GM12878 (cell line): Measurements from ENCODE around the gene SCRN1. TPM values are rescaled to one million over a fixed set of nuclear protein-coding genes. Genes with fewer than 3 reads are reported as not detected.
A peak's percentile ranks its signal among the peaks of the same experiment; 100 is the strongest.

Experiments used
- ATF7 ChIP-seq: fragments of 450-650 bp; IDR thresholded peaks from 2 replicates; pipeline ENCODE4 v1.6.1; 2016; ENCODE audit warnings: low read depth, mild to moderate bottlenecking
- CREM ChIP-seq: IDR thresholded peaks from 2 replicates; pipeline ENCODE4 v1.6.1; 2014; ENCODE audit warnings: antibody characterized with exemption, low read depth
- GABPA ChIP-seq: IDR thresholded peaks from 2 replicates; pipeline ENCODE4 v1.6.1; 2014; ENCODE audit warnings: antibody characterized with exemption, low read depth, mild to moderate bottlenecking, inconsistent platforms
- HDAC2 ChIP-seq: fragments of 200-600 bp; sonication (generic); IDR thresholded peaks from 2 replicates; pipeline ENCODE4 v1.6.1; 2017
- KDM1A ChIP-seq: fragments of 200-600 bp; sonication (generic); IDR thresholded peaks from 2 replicates; pipeline ENCODE4 v1.6.1; 2016; ENCODE audit warnings: borderline replicate concordance
- NFYB ChIP-seq: IDR thresholded peaks from 2 replicates; pipeline ENCODE4 v1.6.1; 2011; ENCODE audit warnings: low read depth, mild to moderate bottlenecking, low read length, improper control_type of control experiment, moderate library complexity; ENCODE audit not compliant: insufficient read depth
- RUNX3 ChIP-seq: IDR thresholded peaks from 2 replicates; pipeline ENCODE4 v1.6.1; 2012; ENCODE audit warnings: low read length, inconsistent platforms
- SP1 ChIP-seq: IDR thresholded peaks from one replicate; pipeline ENCODE4 v1.6.1; 2011; ENCODE audit warnings: low read depth, low read length
- SPI1 ChIP-seq: IDR thresholded peaks from 2 replicates; pipeline ENCODE4 v1.6.1; 2011; ENCODE audit warnings: low read depth, mild to moderate bottlenecking, low read length, moderate library complexity, borderline replicate concordance; ENCODE audit not compliant: insufficient read depth
- TAF1 ChIP-seq: IDR thresholded peaks from 2 replicates; pipeline ENCODE4 v1.6.1; 2011; ENCODE audit warnings: mild to moderate bottlenecking, low read depth, low read length, borderline replicate concordance
- TCF7 ChIP-seq: IDR thresholded peaks from 2 replicates; pipeline ENCODE4 v1.6.1; 2014; ENCODE audit warnings: antibody characterized with exemption, borderline replicate concordance
- ZNF207 ChIP-seq: fragments of 450-650 bp; IDR thresholded peaks from 2 replicates; pipeline ENCODE4 v1.6.1; 2014; ENCODE audit warnings: antibody characterized with exemption, mild to moderate bottlenecking, borderline replicate concordance
- polyA plus RNA-seq, 11 experiments: library from polyadenylated mRNA; depleted of rRNA in 4 of 11; unstranded in 6 of 11; stranded (reverse) in 5 of 11; fragments of >200 nt; fragmentation: Nextera tagmentation in 4 of 11; fragmentation: Illumina TruSeq in 1 of 11; extraction: Ambion mirVana in 4 of 11; extraction: Trizol in 1 of 11; gene quantifications; 1 replicate in 1 of 11; 2 replicates in 10 of 11; pipeline versions ENCODE4 v1.2.1 to v1.2.3, GENCODE V29; 2011 to 2016; ENCODE audit warnings: inconsistent platforms in 2 of 11, missing spikeins in 2 of 11, low read depth in 1 of 11
- total RNA-seq, 4 experiments: library from RNA; depleted of rRNA in 3 of 4; stranded (reverse); fragments of >200 nt in 3 of 4; fragmentation: Illumina TruSeq in 1 of 4; extraction: Trizol in 1 of 4; gene quantifications; 2 replicates each; pipeline versions ENCODE4 v1.2.1 to v1.2.3, GENCODE V29; 2013 to 2021
- TF ChIP-seq, protein P1 (sequence below): fragments of 450-650 bp; IDR thresholded peaks from 2 replicates; pipeline ENCODE4 v1.6.1; 2016; ENCODE audit warnings: mild to moderate bottlenecking
- TF ChIP-seq, protein P2 (sequence below): IDR thresholded peaks from 2 replicates; pipeline ENCODE4 v1.6.1; 2011; ENCODE audit warnings: low read depth, low read length, improper control_type of control experiment, borderline replicate concordance
- TF ChIP-seq, protein P3 (sequence below): IDR thresholded peaks from 2 replicates; pipeline ENCODE4 v1.6.1; 2012; ENCODE audit warnings: improper control_type of control experiment, low read depth, low read length; ENCODE audit not compliant: insufficient replicate concordance
- TF ChIP-seq, protein P4 (sequence below): IDR thresholded peaks from 2 replicates; pipeline ENCODE4 v1.6.1; 2012; ENCODE audit warnings: mild to moderate bottlenecking, low read depth, low read length
- TF ChIP-seq, protein P5 (sequence below): fragments of 150-350 bp; IDR thresholded peaks from 2 replicates; pipeline ENCODE4 v1.6.1; 2014; ENCODE audit warnings: mild to moderate bottlenecking, low read depth, low read length

SCRN1 gene
- total and polyA plus RNA-seq, 10 of the 15 experiments (the other 5 are each of a cell fraction or from before 2014, with no cell fraction given) = 11.1 to 67.6 (median 41.7) TPM

DNA sequence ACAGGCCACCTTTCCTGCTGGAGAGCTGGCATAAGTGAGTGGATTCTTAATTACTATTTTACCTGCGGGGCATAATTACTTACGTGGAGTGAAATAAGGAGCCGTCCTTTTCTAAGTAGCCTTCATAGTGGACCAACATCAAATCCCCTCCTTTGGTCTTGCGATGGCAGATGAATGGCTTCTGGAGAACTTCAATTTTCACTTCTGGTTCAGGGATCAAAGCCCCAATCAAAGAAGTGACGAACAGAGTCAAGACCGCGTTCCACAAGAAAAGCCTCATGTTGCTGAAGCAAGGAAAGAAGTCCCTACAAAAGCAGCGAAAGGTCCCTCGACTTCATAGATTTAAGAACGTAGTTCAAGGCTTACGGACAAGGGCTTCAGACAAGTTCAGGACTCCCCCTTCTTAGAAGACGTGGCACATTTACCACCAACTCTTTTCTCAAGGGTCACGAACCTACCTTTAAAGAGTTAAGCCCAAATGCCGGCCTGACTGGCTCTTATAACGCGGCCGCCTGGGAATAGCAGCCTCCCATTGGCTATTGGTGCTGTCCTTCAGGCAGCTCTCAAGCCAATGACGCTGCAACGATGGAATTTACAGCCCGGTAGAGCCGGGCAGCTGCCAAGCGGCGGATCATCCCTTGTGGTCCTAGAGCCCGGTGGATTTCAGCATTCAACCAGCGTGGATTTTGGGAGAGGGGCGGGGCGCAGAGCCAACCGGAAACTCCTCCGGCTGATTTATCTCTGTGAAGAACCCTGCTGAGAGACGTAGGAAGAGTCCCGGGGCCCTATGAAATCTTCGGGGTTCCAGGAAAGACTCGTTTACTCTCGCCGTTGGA lies 36.8 kb upstream of the SCRN1 start, which contains the start of gene FKBP14 (continued):
- TF ChIP-seq, protein P1, sequence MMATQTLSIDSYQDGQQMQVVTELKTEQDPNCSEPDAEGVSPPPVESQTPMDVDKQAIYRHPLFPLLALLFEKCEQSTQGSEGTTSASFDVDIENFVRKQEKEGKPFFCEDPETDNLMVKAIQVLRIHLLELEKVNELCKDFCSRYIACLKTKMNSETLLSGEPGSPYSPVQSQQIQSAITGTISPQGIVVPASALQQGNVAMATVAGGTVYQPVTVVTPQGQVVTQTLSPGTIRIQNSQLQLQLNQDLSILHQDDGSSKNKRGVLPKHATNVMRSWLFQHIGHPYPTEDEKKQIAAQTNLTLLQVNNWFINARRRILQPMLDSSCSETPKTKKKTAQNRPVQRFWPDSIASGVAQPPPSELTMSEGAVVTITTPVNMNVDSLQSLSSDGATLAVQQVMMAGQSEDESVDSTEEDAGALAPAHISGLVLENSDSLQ = peak; percentile 99
- TF ChIP-seq TCF7 (no peak), GABPA (no peak), KDM1A (no peak), SP1 (peak; percentile 99), RUNX3 (peak; percentile 54), HDAC2 (no peak), ATF7 (0 out of 2 replicates have a peak, but pooled peaks have one; percentile 46), TAF1 (peak; percentile 46; the same call in 1 of the 2 replicates), SPI1 (no peak), NFYB (peak; percentile 94), ZNF207 (no peak), CREM (peak; percentile 63)
- TF ChIP-seq, protein P2, sequence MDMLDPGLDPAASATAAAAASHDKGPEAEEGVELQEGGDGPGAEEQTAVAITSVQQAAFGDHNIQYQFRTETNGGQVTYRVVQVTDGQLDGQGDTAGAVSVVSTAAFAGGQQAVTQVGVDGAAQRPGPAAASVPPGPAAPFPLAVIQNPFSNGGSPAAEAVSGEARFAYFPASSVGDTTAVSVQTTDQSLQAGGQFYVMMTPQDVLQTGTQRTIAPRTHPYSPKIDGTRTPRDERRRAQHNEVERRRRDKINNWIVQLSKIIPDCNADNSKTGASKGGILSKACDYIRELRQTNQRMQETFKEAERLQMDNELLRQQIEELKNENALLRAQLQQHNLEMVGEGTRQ = no peak
- TF ChIP-seq, protein P3, sequence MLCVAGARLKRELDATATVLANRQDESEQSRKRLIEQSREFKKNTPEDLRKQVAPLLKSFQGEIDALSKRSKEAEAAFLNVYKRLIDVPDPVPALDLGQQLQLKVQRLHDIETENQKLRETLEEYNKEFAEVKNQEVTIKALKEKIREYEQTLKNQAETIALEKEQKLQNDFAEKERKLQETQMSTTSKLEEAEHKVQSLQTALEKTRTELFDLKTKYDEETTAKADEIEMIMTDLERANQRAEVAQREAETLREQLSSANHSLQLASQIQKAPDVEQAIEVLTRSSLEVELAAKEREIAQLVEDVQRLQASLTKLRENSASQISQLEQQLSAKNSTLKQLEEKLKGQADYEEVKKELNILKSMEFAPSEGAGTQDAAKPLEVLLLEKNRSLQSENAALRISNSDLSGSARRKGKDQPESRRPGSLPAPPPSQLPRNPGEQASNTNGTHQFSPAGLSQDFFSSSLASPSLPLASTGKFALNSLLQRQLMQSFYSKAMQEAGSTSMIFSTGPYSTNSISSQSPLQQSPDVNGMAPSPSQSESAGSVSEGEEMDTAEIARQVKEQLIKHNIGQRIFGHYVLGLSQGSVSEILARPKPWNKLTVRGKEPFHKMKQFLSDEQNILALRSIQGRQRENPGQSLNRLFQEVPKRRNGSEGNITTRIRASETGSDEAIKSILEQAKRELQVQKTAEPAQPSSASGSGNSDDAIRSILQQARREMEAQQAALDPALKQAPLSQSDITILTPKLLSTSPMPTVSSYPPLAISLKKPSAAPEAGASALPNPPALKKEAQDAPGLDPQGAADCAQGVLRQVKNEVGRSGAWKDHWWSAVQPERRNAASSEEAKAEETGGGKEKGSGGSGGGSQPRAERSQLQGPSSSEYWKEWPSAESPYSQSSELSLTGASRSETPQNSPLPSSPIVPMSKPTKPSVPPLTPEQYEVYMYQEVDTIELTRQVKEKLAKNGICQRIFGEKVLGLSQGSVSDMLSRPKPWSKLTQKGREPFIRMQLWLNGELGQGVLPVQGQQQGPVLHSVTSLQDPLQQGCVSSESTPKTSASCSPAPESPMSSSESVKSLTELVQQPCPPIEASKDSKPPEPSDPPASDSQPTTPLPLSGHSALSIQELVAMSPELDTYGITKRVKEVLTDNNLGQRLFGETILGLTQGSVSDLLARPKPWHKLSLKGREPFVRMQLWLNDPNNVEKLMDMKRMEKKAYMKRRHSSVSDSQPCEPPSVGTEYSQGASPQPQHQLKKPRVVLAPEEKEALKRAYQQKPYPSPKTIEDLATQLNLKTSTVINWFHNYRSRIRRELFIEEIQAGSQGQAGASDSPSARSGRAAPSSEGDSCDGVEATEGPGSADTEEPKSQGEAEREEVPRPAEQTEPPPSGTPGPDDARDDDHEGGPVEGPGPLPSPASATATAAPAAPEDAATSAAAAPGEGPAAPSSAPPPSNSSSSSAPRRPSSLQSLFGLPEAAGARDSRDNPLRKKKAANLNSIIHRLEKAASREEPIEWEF = no peak
- TF ChIP-seq, protein P4, sequence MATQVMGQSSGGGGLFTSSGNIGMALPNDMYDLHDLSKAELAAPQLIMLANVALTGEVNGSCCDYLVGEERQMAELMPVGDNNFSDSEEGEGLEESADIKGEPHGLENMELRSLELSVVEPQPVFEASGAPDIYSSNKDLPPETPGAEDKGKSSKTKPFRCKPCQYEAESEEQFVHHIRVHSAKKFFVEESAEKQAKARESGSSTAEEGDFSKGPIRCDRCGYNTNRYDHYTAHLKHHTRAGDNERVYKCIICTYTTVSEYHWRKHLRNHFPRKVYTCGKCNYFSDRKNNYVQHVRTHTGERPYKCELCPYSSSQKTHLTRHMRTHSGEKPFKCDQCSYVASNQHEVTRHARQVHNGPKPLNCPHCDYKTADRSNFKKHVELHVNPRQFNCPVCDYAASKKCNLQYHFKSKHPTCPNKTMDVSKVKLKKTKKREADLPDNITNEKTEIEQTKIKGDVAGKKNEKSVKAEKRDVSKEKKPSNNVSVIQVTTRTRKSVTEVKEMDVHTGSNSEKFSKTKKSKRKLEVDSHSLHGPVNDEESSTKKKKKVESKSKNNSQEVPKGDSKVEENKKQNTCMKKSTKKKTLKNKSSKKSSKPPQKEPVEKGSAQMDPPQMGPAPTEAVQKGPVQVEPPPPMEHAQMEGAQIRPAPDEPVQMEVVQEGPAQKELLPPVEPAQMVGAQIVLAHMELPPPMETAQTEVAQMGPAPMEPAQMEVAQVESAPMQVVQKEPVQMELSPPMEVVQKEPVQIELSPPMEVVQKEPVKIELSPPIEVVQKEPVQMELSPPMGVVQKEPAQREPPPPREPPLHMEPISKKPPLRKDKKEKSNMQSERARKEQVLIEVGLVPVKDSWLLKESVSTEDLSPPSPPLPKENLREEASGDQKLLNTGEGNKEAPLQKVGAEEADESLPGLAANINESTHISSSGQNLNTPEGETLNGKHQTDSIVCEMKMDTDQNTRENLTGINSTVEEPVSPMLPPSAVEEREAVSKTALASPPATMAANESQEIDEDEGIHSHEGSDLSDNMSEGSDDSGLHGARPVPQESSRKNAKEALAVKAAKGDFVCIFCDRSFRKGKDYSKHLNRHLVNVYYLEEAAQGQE = no peak
- TF ChIP-seq, protein P5, sequence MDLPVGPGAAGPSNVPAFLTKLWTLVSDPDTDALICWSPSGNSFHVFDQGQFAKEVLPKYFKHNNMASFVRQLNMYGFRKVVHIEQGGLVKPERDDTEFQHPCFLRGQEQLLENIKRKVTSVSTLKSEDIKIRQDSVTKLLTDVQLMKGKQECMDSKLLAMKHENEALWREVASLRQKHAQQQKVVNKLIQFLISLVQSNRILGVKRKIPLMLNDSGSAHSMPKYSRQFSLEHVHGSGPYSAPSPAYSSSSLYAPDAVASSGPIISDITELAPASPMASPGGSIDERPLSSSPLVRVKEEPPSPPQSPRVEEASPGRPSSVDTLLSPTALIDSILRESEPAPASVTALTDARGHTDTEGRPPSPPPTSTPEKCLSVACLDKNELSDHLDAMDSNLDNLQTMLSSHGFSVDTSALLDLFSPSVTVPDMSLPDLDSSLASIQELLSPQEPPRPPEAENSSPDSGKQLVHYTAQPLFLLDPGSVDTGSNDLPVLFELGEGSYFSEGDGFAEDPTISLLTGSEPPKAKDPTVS = no peak
